GM12891 (cell line): Measurements from ENCODE around the gene RRAGC.
"Not testable (repeated sequence)": the region's sequence is repeated elsewhere in the genome, so short reads cannot be mapped to it uniquely, and the experiment has no call there.

Source experiments
- DNase-seq: peaks from one replicate; pipeline ENCODE4 v3.0.0; 2011; ENCODE audit warnings: low spot score; ENCODE audit not compliant: insufficient read length
- FAIRE-seq: peaks from 2 replicates; lab custom pipeline; 2011; peaks lifted over from hg19 to GRCh38; lab: Jason Lieb, UNC
- PAX5 ChIP-seq: IDR thresholded peaks from 2 replicates; pipeline ENCODE4 v1.6.1; 2011; ENCODE audit warnings: low read length, moderate library complexity, mild to moderate bottlenecking; ENCODE audit not compliant: insufficient read depth, severe bottlenecking
- POLR2A ChIP-seq: IDR thresholded peaks from 2 replicates; pipeline ENCODE4 v1.6.1; 2011; ENCODE audit warnings: low read depth, low read length, control low read depth
- POLR2AphosphoS5 ChIP-seq: IDR thresholded peaks from 2 replicates; pipeline ENCODE4 v1.6.1; 2011; ENCODE audit warnings: low read depth, low read length, control low read depth
- POU2F2 ChIP-seq: IDR thresholded peaks from 2 replicates; pipeline ENCODE4 v1.6.1; 2011; ENCODE audit warnings: low read depth, mild to moderate bottlenecking, control low read depth, low read length, moderate library complexity
- SPI1 ChIP-seq: IDR thresholded peaks from 2 replicates; pipeline ENCODE4 v1.6.1; 2011; ENCODE audit warnings: low read depth, low read length, control low read depth
- TAF1 ChIP-seq: IDR thresholded peaks from 2 replicates; pipeline ENCODE4 v1.6.1; 2011; ENCODE audit warnings: low read depth, low read length, control low read depth

RRAGC gene

DNA sequence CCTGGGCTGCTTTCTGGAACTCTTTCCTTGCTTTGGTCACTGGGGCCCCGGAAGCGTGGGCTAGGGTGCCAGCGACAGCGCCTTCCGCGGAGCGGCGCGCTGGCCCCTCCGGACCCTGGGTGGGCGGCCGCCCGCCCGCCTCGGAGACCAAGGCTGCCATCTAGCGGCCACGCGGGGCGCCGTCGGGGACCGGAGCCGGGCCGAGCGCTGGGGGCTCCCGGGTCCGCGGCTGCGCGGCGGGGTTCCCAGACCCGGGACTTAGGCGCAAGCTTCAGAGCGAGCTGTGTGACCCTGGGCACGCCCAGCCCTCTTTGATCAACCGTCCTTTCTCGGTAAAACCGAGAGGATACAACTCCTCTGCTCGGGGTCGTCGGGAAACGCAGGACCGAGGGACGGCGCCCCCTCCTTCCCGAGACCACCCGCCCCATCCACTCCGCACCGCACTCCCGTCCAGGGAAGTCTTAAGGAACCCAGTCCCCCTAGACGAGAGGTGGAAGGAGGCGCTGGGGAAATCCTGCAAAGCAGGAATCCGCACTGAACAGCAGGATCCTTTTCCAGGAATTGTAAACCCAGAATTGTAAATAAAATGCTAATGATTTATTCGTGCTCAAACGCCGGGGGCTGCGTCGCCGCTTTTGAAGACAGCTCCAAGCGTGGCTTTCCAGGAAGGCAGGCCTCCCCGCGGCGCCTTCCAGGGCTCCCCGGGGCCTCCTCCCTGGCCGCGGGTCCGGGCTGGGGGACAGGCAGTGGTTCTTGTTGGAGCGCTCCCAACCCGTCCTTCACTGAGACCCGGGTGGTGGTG lies 41.2 kb downstream of the RRAGC start:
- DNase-seq (peak; percentile 71), FAIRE-seq (no peak)
- TF ChIP-seq TAF1: no peak
- no peak for TF ChIP-seq PAX5
- no peak for TF ChIP-seq POLR2AphosphoS5
- TF ChIP-seq POLR2A: no peak
- no peak for TF ChIP-seq POU2F2
- no peak for TF ChIP-seq SPI1

DNA sequence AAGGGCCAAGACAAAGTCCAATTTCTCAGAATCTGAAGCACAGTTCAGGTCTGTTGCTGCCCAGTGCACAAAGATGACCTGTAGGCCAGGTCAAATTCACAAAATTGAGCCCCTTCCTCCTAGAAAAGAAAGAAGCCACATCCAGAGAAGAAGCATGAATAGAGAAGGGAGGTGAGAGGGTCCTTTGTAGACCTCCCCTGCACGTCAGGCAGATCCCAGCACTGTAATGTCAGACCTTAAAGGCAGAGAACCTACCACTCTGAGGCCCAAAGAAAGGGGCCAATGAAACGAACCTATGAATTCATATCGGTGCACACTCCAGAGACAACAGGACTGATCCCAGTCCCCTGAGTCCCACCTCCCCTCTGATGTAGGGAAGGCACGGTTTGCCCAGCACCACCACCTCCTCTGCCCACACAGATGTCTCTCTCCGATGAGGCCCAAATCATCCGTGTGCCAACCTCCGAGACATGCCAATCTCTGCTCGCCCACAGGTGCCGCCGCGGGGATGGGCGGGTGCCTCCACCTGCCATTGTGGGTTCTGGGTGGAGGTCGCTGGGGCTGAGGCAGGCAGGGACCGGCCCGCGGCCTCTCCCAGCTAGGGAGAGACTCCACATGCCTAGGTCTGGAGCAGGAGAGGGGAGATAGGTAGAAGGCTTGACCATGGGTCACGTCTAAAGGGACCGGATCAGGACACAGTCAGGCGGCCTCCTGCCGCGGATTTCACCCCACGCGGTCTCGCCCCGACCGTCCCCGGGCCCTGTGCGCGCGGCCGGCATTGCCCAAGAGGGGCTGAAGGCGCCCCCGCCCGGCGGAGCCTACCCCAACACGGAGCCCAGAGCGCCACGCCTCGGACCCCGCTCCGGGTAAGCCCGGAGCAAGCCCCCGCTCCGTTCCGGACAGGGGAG lies 42.1 kb downstream of the RRAGC start:
- FAIRE-seq (no peak), DNase-seq (no peak)
- TF ChIP-seq SPI1 (no peak), PAX5 (no peak), POU2F2 (no peak), POLR2A (no peak), TAF1 (no peak), POLR2AphosphoS5 (no peak)

DNA sequence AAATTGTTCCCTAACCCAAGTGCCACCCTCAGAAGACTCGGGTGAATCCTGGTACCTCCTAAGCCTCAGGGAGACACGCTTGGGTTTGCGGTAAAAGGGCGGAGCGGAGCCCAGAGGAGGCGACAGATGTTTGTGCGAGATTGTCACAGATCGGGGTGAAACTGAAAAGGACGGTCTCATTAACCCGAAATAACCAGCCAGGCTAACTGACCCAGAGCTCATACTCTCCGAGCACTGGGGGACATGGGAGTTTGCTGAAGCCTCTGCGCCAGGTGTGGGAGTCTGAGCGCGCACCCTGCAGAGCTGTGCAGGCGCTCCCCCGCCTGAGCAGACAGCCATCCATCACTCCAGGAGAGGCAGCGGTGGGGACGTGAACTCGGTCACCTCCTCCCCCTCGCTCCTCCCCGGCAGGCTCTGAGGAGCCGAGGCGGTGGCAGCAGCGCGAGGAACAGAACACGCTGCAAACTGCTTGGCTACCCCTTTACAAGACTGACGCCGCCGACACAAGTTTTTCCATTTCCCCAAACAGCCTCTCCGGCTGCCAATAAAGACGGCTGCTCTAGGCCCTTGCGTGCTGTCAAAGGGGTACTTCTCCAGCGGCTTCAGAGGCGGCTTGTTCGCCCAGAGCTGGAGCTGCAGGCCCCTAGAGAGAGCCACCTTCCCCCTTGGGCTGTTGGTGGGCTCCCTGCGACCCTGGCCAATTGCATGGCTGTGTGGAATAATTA lies 43.5 kb downstream of the RRAGC start:
- FAIRE-seq (peak; percentile 95), DNase-seq (peak; percentile 54)
- no peak for TF ChIP-seq POLR2AphosphoS5

DNA sequence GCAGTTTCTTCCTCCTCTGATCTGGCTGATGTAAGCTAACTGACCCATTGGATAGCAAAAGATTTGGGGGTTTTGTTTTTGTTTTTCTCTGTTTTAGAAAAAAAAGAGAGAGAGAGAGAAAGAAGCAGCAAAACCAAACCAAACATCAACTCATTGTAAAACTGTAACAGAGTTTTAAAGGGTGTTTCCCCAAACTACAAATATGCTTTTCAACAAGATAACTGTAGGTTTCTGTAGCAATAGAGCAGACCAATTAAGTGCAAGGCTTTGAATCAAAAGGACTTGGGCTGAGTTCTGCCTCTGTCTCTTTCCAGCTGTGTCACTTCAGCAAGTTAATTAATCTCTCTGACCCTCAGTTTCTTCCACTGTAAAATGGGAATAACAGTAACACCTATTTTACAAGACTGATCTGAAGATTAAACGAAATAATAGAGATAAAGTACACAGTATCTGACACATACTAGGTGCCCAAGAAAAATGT lies 44.5 kb downstream of the RRAGC start:
- TF ChIP-seq TAF1: no peak
- TF ChIP-seq POLR2AphosphoS5: no peak
- TF ChIP-seq PAX5: no peak
- TF ChIP-seq SPI1: no peak
- TF ChIP-seq POLR2A: no peak
- TF ChIP-seq POU2F2: no peak
- peak; percentile 48 for FAIRE-seq
- DNase-seq: no peak

DNA sequence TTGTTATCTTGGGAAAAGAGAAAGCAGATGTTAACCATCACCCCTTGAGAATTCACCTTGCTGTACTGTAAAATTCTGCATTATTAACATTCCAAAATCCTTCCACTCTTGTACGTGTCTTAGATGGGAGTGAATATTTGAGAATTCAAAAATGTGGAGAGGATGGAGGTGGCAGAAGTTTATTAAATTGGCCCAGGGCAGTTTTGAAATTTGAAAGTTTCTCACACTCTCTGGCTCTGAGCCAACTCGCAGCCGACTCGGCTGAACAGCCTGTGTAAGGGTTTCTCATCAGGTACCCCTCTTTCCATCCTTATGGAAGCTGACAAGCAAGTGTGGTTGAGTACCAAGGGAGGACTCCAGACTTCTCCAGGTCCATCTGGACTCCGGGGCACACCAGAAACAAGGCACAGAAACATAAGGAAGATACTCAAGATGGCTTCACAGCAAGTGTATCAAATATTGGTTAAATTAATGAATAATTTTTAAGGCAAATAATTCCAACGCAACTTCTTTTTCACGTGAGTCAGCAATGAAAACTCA lies 45.1 kb downstream of the RRAGC start:
- no peak for FAIRE-seq
- no peak for DNase-seq
- TF ChIP-seq POLR2A: no peak
- TF ChIP-seq SPI1: no peak
- TF ChIP-seq POLR2AphosphoS5: no peak
- no peak for TF ChIP-seq POU2F2
- no peak for TF ChIP-seq TAF1
- no peak for TF ChIP-seq PAX5

DNA sequence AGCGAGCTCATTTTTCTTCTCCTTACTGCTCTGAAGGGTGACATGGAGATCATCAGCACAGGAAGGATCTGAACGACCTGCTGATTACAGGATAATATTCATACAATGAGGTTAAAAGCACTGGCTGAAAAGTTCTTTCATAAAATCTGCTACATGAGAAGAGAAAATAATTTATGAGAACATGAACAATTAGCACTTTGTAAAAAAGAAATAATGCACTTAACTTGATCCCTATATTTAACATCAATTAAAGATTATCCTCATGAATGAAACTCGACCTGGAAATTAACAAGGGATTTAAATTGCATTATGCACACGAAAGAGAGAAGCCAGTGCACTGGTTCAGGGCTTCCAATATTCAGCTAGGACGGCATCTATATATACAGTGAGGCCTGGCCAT lies 46.6 kb downstream of the RRAGC start:
- no peak for DNase-seq
- no peak for FAIRE-seq
- TF ChIP-seq SPI1 (no peak), POLR2A (no peak), TAF1 (no peak), POLR2AphosphoS5 (no peak), PAX5 (no peak), POU2F2 (no peak)

DNA sequence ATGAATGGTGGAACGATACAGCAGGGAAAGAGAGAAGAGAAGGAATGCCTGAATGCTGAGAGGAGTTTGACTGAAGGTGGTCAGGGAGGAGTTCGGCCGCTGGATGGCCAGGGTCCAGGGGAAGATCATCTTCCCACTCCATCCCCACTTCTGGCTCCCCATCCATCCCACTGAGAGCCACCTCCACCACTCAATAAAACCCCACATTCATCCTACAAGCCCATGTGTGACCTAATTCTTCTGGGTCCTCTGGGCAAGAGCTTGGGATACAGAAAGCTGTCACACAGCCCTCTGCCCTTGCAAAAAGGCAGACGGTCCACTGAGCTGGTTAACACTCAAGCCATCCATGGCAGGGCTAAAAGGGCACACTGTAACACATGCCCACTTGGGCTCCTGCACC lies 48.1 kb downstream of the RRAGC start:
- not testable (repeated sequence) for FAIRE-seq, DNase-seq

DNA sequence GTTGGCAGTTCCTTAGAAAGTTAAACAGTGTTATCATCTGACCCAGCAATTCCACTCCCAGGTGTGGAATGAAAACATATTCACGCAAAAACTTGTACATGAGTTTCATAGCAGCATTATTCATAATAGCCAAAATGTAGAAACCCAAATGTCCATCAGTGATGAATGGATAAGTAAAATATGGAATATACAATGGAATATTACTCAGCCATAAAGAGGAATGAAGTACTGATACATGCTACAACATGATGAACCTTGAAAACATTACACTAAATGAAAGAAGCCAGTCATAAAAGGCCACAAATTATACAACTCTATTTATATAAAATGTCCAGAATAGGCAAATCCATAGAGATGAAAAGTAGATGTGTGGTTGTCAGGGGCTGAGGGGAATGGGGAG lies 53.5 kb downstream of the RRAGC start:
- DNase-seq: no peak
- FAIRE-seq: no peak
- TF ChIP-seq PAX5 (no peak), POLR2AphosphoS5 (no peak), POLR2A (no peak), TAF1 (no peak), POU2F2 (no peak), SPI1 (no peak)

DNA sequence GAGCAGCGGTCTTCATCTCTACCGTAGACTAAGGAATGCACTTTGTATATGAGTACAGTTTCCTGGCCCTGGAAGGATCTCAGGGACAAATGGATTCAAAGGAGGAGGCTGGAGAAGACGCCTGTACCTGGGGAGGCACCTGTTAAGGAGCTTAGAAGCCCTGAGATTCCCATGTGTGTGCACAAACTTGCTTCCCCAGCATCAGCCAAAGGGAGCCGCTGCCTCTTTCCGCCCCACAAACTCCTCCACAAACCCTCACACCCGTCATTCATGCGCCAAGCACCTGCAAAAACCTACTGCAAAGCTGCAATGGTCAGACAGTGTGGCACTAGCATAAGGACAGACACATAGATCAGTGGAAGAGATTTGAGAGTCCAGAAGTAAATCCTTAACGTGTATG lies 54.5 kb downstream of the RRAGC start:
- no peak for DNase-seq
- TF ChIP-seq POLR2A (no peak), TAF1 (no peak), SPI1 (no peak), PAX5 (no peak), POU2F2 (no peak), POLR2AphosphoS5 (no peak)
- FAIRE-seq: no peak
